HFFc6 (cell line): Measurements from ENCODE around the gene TIFAB. TPM values are rescaled to one million over a fixed set of nuclear protein-coding genes. Genes with fewer than 3 reads are reported as not detected.
A peak's percentile ranks its signal among the peaks of the same experiment; 100 is the strongest.

Experiments used
- DNase-seq: peaks from one replicate; pipeline ENCODE4 v3.0.0-alpha.2; 2018
- H3K27ac Mint-ChIP-seq: 2 replicates; pipeline ENCODE4 v1.8.0; 2020; ENCODE audit warnings: mild to moderate bottlenecking, mixed read lengths
- H3K27me3 Mint-ChIP-seq: 2 replicates; pipeline ENCODE4 v1.8.0; 2021; ENCODE audit warnings: mild to moderate bottlenecking, moderate library complexity, mixed read lengths; ENCODE audit not compliant: insufficient read depth
- H3K36me3 Mint-ChIP-seq: 2 replicates; pipeline ENCODE4 v1.8.0; 2021; ENCODE audit warnings: low read depth, mixed read lengths
- H3K4me1 Mint-ChIP-seq: 2 replicates; pipeline ENCODE4 v1.8.0; 2020; ENCODE audit warnings: low read depth, mixed read lengths
- H3K4me3 Mint-ChIP-seq: 2 replicates; pipeline ENCODE4 v1.8.0; 2020; ENCODE audit warnings: mild to moderate bottlenecking, moderate library complexity, mixed read lengths
- H3K9me3 Mint-ChIP-seq: 2 replicates; pipeline ENCODE4 v1.8.0; 2020; ENCODE audit warnings: mild to moderate bottlenecking, mixed read lengths
- CTCF ChIP-seq: fragments of 200-600 bp; sonication (generic); IDR thresholded peaks from 2 replicates; pipeline ENCODE4 v1.5.0; 2021; ENCODE audit warnings: antibody characterized with exemption, mild to moderate bottlenecking
- total RNA-seq, 6 experiments: library from RNA; stranded (reverse); fragmentation: NEBNext Ultra II Directional; extraction: Animal tissue kit (Norgen Biotek cat#: 25700); gene quantifications; 2 replicates in 1 of 6; 3 replicates in 5 of 6; pipeline ENCODE4 v1.2.3, GENCODE V29; 2021

TIFAB gene
- total RNA-seq, 6 experiments from 2014 or later = not detected

- DNase-seq = no peak
- TF ChIP-seq CTCF = no peak
- Mint-ChIP-seq H3K4me3 (peak overlapping the region; percentile 87), H3K27me3 (peaks cover 13% of the 10 kb centered on the region), H3K9me3 (0 out of 2 replicates have a peak, but pooled peaks cover 4% of the 10 kb centered on the region), H3K4me1 (peaks cover 38% of the 10 kb centered on the region), H3K36me3 (no peaks in the 10 kb centered on the region), H3K27ac (no peak overlapping the region; the same call in 1 of the 2 replicates)
These were observed 37.5 kb upstream of the TIFAB start for GRCh38 chr5:135489466-135490244.

GRCh38 chr5:135488727-135489465 is 36.7 kb upstream of the TIFAB start:
- no peak for TF ChIP-seq CTCF
- Mint-ChIP-seq H3K36me3 (no peaks in the 10 kb centered on the region), H3K4me3 (peak overlapping the region; percentile 87), H3K27ac (peak overlapping the region; percentile 42), H3K4me1 (peaks cover 30% of the 10 kb centered on the region), H3K9me3 (0 out of 2 replicates have a peak, but pooled peaks cover 4% of the 10 kb centered on the region), H3K27me3 (peaks cover 18% of the 10 kb centered on the region)
- peak; percentile 66 for DNase-seq

GRCh38 chr5:135487839-135488514 is 35.8 kb upstream of the TIFAB start:
- H3K27ac Mint-ChIP-seq = no peak overlapping the region

GRCh38 chr5:135487037-135487395 is 34.9 kb upstream of the TIFAB start:
- Mint-ChIP-seq H3K36me3 (no peaks in the 10 kb centered on the region), H3K4me1 (peaks cover 17% of the 10 kb centered on the region), H3K9me3 (0 out of 2 replicates have a peak, but pooled peaks cover 4% of the 10 kb centered on the region), H3K27ac (no peak overlapping the region), H3K4me3 (no peak overlapping the region), H3K27me3 (peaks cover 22% of the 10 kb centered on the region)
- no peak for TF ChIP-seq CTCF
- DNase-seq = no peak

More at GRCh38 chr5:135487839-135488514, 35.8 kb upstream of the TIFAB start:
- Mint-ChIP-seq H3K27me3 (peaks cover 22% of the 10 kb centered on the region), H3K36me3 (no peaks in the 10 kb centered on the region), H3K9me3 (0 out of 2 replicates have a peak, but pooled peaks cover 4% of the 10 kb centered on the region), H3K4me1 (peaks cover 21% of the 10 kb centered on the region), H3K4me3 (peak overlapping the region; percentile 87)
- no peak for DNase-seq
- TF ChIP-seq CTCF = peak; percentile 21; the same call in 1 of the 2 replicates

- H3K4me1 Mint-ChIP-seq = peaks cover 17% of the 10 kb centered on the region
- H3K36me3 Mint-ChIP-seq = no peaks in the 10 kb centered on the region
- TF ChIP-seq CTCF = no peak
- H3K4me3 Mint-ChIP-seq = no peak overlapping the region
- no peak for DNase-seq
- H3K27me3 Mint-ChIP-seq = peaks cover 22% of the 10 kb centered on the region
- 0 out of 2 replicates have a peak, but pooled peaks cover 4% of the 10 kb centered on the region for H3K9me3 Mint-ChIP-seq
- no peak overlapping the region for H3K27ac Mint-ChIP-seq
These were observed 34.2 kb upstream of the TIFAB start for GRCh38 chr5:135486131-135487036.
